Measurements from ENCODE around the gene ARL8A.
A peak's percentile ranks its signal among the peaks of the same experiment; 100 is the strongest.
"Not testable (repeated sequence)": the region's sequence is repeated elsewhere in the genome, so short reads cannot be mapped to it uniquely, and the experiment has no call there.

ARL8A gene

GRCh38 chr1:202156590-202156989 lies 12.1 kb upstream of the ARL8A start:
- no peak for DNase-seq

- no peak for DNase-seq
Observed at GRCh38 chr1:202155478-202156021, 11.0 kb upstream of the ARL8A start.

GRCh38 chr1:202154766-202155477 lies 10.4 kb upstream of the ARL8A start:
- peak; percentile 67 to 86 for DNase-seq

GRCh38 chr1:202154148-202154765 lies 9.7 kb upstream of the ARL8A start:
- DNase-seq, result no peak

- DNase-seq, result no peak
Observed at GRCh38 chr1:202153284-202153683, 8.7 kb upstream of the ARL8A start.

- no peak for DNase-seq
Observed at GRCh38 chr1:202152399-202152798, 7.9 kb upstream of the ARL8A start.

GRCh38 chr1:202151045-202151444 lies 6.5 kb upstream of the ARL8A start:
- DNase-seq, result no peak

GRCh38 chr1:202150602-202151001 lies 6.1 kb upstream of the ARL8A start:
- no peak for DNase-seq

GRCh38 chr1:202150187-202150586 lies 5.7 kb upstream of the ARL8A start:
- DNase-seq, result no peak

- DNase-seq, result no peak
Observed at GRCh38 chr1:202149566-202149965, 5.0 kb upstream of the ARL8A start.

GRCh38 chr1:202148391-202148790 lies 3.9 kb upstream of the ARL8A start:
- no peak for DNase-seq

GRCh38 chr1:202146993-202147392 lies 2.5 kb upstream of the ARL8A start:
- DNase-seq, result no peak

- no peak for DNase-seq
Observed at GRCh38 chr1:202146279-202146678, 1.7 kb upstream of the ARL8A start.

- DNase-seq, result not testable (repeated sequence)
Observed at GRCh38 chr1:202145744-202146140, 1.2 kb upstream of the ARL8A start.

GRCh38 chr1:202145068-202145743 lies 669 bp upstream of the ARL8A start:
- no peak for DNase-seq

GRCh38 chr1:202143768-202144401 lies 652 bp downstream of the ARL8A start:
- no peak for DNase-seq

- DNase-seq, result no peak
Observed at GRCh38 chr1:202143011-202143767, 1.3 kb downstream of the ARL8A start.

GRCh38 chr1:202141468-202141867 lies 3.1 kb downstream of the ARL8A start:
- not testable (repeated sequence) for DNase-seq

GRCh38 chr1:202140833-202141232 lies 3.7 kb downstream of the ARL8A start:
- no peak for DNase-seq

- peak; percentile 63 to 64 for DNase-seq
Observed at GRCh38 chr1:202135221-202135721, 9.3 kb downstream of the ARL8A start.

- DNase-seq, result no peak
Observed at GRCh38 chr1:202134645-202135172, 9.8 kb downstream of the ARL8A start.

- DNase-seq, result no peak
Observed at GRCh38 chr1:202133989-202134388, 10.5 kb downstream of the ARL8A start.

Data from NCI-H187 (cell line).